Transverse colon (tissue), 4 donors: ENCODE measurements around the gene TGFB1I1. TPM values are rescaled to one million over a fixed set of nuclear protein-coding genes. Genes with fewer than 3 reads are reported as not detected.

Experiments
- DNase-seq: peaks from one replicate; pipeline ENCODE4 v3.0.0-alpha.2; 2019
- H3K27ac ChIP-seq, 4 donors: fragments of 200-600 bp; sonication (generic); 2 replicates each; pipeline ENCODE4 v1.5.1; 2016 to 2018; ENCODE audit warnings: inconsistent platforms in 4 of 4
- H3K27me3 ChIP-seq: fragments of 200-600 bp; sonication (generic); 2 replicates; pipeline ENCODE4 v1.5.1; 2017; ENCODE audit warnings: inconsistent platforms
- H3K36me3 ChIP-seq, 4 donors: fragments of 200-600 bp; sonication (generic); 2 replicates each; pipeline ENCODE4 v1.5.1; 2017 to 2019; ENCODE audit warnings: inconsistent platforms in 4 of 4
- H3K4me1 ChIP-seq, 4 donors: fragments of 200-600 bp; sonication (generic); 2 replicates each; pipeline ENCODE4 v1.5.1; 2017 to 2020; ENCODE audit warnings: inconsistent platforms in 4 of 4
- H3K4me3 ChIP-seq, 4 donors: fragments of 200-600 bp; sonication (generic); 1 replicate in 1 of 4; 2 replicates in 3 of 4; pipeline versions ENCODE4 v1.5.1 to v1.6.1; 2017 to 2019; ENCODE audit warnings: inconsistent platforms in 4 of 4
- H3K9me3 ChIP-seq, 2 donors: fragments of 200-600 bp; sonication (generic); 2 replicates each; pipeline ENCODE4 v1.5.1; 2017 to 2019; ENCODE audit warnings: inconsistent platforms in 2 of 2
- EP300 ChIP-seq: sonication (generic); formaldehyde crosslinking; IDR thresholded peaks from one replicate; pipeline ENCODE4 v1.6.1; 2017; ENCODE audit warnings: antibody characterized with exemption, low read depth
- POLR2A ChIP-seq: fragments of 450-650 bp; IDR thresholded peaks from one replicate; pipeline ENCODE4 v1.6.1; 2016; ENCODE audit warnings: antibody characterized with exemption, mild to moderate bottlenecking, moderate library complexity
- POLR2AphosphoS5 ChIP-seq, 3 donors: sonication (generic); formaldehyde crosslinking; IDR thresholded peaks; one replicate each; pipeline ENCODE4 v1.6.1; 2016; ENCODE audit warnings: antibody characterized with exemption in 3 of 3
- WGBS, 2 donors: methylation state at CpG; one replicate each; pipeline ENCODE4 v1.1.5; 2018; ENCODE audit warnings: low coverage in 1 of 2; 5-methylcytosine and 5-hydroxymethylcytosine counted together
- in situ Hi-C, 4 donors: fragments of 200-750 bp; cut with MboI; loops; one replicate each; pipeline versions ENCODE4 v1.15.0 to v1.15.1; 2017; ENCODE audit warnings: low sequenced_read_pairs in 3 of 4, low pct_ligation_motif_present in 1 of 4, low pct_unique_long_range_greater_than_20kb in 1 of 4
- intact Hi-C: fragments of 100-400 bp; cut with DNase I; formaldehyde crosslinking; loops from one replicate; pipeline ENCODE4 v1.15.1; 2023; ENCODE audit warnings: low total_unique reads
- total RNA-seq, 4 donors: library from RNA; depleted of rRNA; stranded (reverse); fragments of >200 nt; gene quantifications; one replicate each; pipeline ENCODE4 v1.1.0, GENCODE V29; 2016
- TF ChIP-seq, protein P1 (sequence below), 5 experiments: fragments of 200-600 bp in 3 of 5; fragments of 450-650 bp in 2 of 5; sonication (generic) in 3 of 5; IDR thresholded peaks; 1 replicate in 2 of 5; 2 replicates in 3 of 5; pipeline ENCODE4 v1.5.1; 2016 to 2017; ENCODE audit warnings: antibody characterized with exemption in 5 of 5, inconsistent platforms in 3 of 5, mild to moderate bottlenecking in 2 of 5, moderate library complexity in 1 of 5

Gene TGFB1I1
- total RNA-seq, 4 donors from 2014 or later = 43.0 to 102 (median 61.4) TPM

DNA sequence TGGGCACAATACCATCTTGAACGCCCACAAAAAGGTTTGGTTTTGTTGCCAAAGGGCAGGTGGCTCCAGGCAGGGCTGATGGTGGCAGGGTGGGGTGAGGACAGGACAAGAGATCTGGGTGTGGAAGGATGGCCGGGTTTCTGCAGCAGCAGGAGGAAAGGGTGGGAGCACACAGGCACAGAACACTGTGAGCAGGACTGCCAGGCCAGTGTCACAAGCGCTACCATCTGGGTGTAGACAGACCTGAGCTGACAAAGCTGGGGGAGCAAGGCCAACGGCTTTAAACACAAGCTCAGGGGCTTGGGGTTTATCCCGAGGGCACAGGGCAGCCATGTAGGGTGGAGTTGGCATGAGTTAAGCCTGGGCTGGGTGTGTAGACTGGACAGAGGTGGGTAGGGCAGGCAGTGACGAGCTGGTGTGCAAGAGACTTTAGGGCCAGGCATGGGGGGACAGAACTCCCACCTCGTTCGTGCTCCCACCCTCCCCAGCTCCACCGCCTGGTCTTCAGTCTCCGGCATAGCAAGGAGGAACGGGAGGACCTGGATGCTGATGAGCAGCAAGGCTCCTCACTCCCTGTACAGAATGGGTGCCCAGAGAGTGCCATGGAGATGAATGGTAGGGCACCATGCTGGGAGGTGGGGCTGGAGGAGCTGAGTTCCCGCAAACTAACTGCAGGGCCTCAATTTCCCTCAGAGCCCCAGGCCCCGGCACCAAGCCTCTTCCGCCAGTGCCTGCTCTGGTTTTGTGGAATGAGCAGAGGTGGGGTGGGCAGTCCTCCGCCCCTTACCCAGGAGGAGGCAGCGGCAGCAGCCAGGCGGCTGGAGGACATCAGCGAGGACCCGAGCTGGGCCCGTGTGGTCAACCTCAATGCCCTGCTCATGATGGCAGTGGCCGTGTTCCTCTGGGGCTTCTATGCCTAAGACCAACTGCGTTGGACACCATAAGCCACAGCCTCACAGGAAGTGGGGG is 17.9 kb downstream of the TGFB1I1 start:
- H3K36me3 ChIP-seq = peaks cover 0 to 12% (median 0%) of the 10 kb centered on the region in 4 donors
- no peak overlapping the region for H3K27ac ChIP-seq
- H3K27me3 ChIP-seq = peaks cover 8% of the 10 kb centered on the region
- no peaks in the 10 kb centered on the region for H3K9me3 ChIP-seq
- intact Hi-C loops (no loop called here), in situ Hi-C loops (loop anchor here in 1 of 4 donors (25.0 kb wide), 1 partner anchor 103 kb away; the partner anchor contains the start of gene ITGAD)
- no peak for TF ChIP-seq POLR2AphosphoS5 (IDR thresholded peaks at IDR 0.05)
- no peak for TF ChIP-seq POLR2A
- TF ChIP-seq, protein P1, sequence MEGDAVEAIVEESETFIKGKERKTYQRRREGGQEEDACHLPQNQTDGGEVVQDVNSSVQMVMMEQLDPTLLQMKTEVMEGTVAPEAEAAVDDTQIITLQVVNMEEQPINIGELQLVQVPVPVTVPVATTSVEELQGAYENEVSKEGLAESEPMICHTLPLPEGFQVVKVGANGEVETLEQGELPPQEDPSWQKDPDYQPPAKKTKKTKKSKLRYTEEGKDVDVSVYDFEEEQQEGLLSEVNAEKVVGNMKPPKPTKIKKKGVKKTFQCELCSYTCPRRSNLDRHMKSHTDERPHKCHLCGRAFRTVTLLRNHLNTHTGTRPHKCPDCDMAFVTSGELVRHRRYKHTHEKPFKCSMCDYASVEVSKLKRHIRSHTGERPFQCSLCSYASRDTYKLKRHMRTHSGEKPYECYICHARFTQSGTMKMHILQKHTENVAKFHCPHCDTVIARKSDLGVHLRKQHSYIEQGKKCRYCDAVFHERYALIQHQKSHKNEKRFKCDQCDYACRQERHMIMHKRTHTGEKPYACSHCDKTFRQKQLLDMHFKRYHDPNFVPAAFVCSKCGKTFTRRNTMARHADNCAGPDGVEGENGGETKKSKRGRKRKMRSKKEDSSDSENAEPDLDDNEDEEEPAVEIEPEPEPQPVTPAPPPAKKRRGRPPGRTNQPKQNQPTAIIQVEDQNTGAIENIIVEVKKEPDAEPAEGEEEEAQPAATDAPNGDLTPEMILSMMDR (IDR thresholded peaks at IDR 0.05) = no peak
- no peak for TF ChIP-seq EP300
- WGBS, 2 donors = 88 to 90% methylated on average over 2 to 22 of the region's 22 CpGs
- H3K4me3 ChIP-seq = no peak overlapping the region
- peaks cover 4 to 22% (median 17%) of the 10 kb centered on the region in 4 donors for H3K4me1 ChIP-seq
- DNase-seq = no peak

DNA sequence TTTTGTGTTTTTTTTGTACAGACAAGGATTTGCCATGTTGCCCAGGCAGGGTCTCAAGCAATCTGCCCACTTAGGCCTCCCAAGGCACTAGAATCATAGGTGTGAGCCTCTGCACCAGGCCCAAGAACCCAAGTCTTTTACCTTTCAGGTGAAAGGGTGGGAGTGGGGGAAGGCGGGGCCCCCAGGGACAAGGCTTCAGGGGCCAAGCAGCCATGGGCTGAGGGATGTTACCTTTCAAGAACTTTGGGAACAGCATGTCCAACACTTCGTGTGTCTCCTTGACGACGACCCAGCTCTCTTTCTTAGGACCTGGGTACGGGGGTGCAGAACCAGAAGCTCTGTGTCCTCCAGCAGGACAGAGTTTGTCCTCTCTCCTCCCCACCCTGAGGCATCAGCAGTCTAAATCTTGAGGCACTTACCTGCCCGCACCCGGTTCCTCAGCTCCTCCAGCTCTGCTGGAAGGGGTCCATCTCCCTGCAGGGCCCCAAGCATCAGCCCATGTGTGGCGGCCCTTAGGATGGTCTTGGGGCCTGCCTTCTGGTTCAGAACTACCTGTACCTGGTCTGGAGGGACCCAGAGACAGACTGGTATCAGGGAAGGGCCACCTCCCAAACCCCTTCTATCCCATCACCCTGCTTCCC is 19.9 kb downstream of the TGFB1I1 start:
- Histone ChIP-seq H3K27ac (no peak overlapping the region), H3K4me1 (peaks cover 4 to 18% (median 16%) of the 10 kb centered on the region in 4 donors), H3K4me3 (no peak overlapping the region), H3K27me3 (peaks cover 5% of the 10 kb centered on the region), H3K9me3 (no peaks in the 10 kb centered on the region), H3K36me3 (peaks cover 0 to 20% (median 5%) of the 10 kb centered on the region in 4 donors)
- no peak for TF ChIP-seq POLR2AphosphoS5 (IDR thresholded peaks at IDR 0.05)
- in situ Hi-C loops = loop anchor here in 1 of 4 donors (25.0 kb wide), 1 partner anchor 105 kb away; the partner anchor contains the start of gene ITGAD
- DNase-seq = no peak
- intact Hi-C loops = no loop called here
- WGBS, 2 donors = 94% methylated on average over 8 of the region's 8 CpGs; no CpG with 5 or more reads in 1 of the 2 donors

DNA sequence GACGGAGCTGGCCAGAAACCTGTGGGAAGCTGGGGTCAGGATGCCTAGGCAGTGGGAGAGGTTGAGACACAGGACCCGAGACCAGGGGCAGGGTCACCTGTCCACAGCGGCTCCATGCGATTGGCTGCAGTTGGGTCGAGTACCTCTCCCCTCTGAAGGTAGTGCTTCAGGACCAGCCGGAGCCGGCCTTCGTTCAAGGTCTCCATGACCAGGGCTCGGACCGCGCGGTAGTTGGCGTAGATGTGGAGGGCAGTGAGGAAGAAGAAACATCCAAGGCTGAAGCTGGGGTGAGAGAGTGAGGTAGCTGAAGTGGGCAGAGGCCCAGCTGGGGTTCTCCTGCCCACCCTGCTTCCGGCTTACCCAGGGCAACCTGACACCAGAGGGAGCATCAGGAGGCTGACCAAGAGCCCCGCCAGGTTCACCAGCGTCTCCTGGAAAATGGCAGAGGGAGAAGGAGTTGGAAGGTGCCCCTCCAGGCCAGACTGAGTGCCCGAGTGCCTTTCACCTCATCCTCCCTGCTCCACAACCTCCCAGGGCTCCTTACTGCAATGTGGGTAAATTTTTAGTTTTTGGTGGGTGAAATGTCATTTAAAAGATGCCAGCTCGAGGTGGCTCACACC is 21.7 kb downstream of the TGFB1I1 start:
- TF ChIP-seq POLR2AphosphoS5 (IDR thresholded peaks at IDR 0.05) (no peak), EP300 (no peak), POLR2A (no peak)
- TF ChIP-seq, protein P1 (IDR thresholded peaks at IDR 0.05) = no peak
- Histone ChIP-seq H3K4me3 (no peak overlapping the region), H3K27ac (no peak overlapping the region), H3K36me3 (peaks cover 0 to 24% (median 8%) of the 10 kb centered on the region in 4 donors), H3K9me3 (no peaks in the 10 kb centered on the region), H3K4me1 (peaks cover 0 to 1% (median under 1%) of the 10 kb centered on the region in 4 donors), H3K27me3 (no peaks in the 10 kb centered on the region)
- intact Hi-C loops = no loop called here
- WGBS, 2 donors = 94% methylated on average over 18 of the region's 18 CpGs; no CpG with 5 or more reads in 1 of the 2 donors
- in situ Hi-C loops = loop anchor here in 1 of 4 donors (25.0 kb wide), 1 partner anchor 106 kb away; the partner anchor contains the start of gene ITGAD
- no peak for DNase-seq

DNA sequence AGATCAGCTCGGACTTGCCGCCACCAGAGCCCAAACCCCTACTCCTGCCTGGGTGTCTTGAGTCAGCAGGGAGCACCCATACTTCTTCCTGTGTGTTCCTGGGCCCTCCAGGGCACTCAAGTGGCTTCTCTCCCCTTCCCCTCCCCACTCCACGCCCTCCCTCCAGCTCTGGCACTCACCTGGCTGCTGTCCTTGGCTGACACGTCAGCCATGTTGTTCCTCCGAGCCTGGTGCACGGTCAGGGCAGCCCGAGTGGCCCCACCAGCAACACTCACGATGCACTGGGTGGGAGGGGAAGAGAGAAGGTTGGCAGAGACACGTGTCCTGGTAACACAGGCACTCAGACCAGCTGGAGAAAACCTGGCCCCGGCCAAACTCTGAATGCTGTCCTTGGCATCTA is 24.7 kb downstream of the TGFB1I1 start:
- in situ Hi-C loops = loop anchor here in 1 of 4 donors (25.0 kb wide), 1 partner anchor 109 kb away; the partner anchor contains the start of gene ITGAD
- no peak for DNase-seq
- Histone ChIP-seq H3K27ac (no peak overlapping the region), H3K36me3 (peaks cover 0 to 34% (median 14%) of the 10 kb centered on the region in 4 donors), H3K4me1 (no peaks in the 10 kb centered on the region), H3K4me3 (no peak overlapping the region), H3K27me3 (no peaks in the 10 kb centered on the region), H3K9me3 (no peaks in the 10 kb centered on the region)
- 91% methylated on average over 10 of the region's 10 CpGs; no CpG with 5 or more reads in 1 of the 2 donors for WGBS, 2 donors
- intact Hi-C loops = no loop called here
- TF ChIP-seq EP300 (no peak), POLR2A (no peak), POLR2AphosphoS5 (IDR thresholded peaks at IDR 0.05) (no peak)
- TF ChIP-seq, protein P1 (IDR thresholded peaks at IDR 0.05) = no peak
